ENCODE results near the gene ATP6V1B1.

ATP6V1B1 gene

DNA sequence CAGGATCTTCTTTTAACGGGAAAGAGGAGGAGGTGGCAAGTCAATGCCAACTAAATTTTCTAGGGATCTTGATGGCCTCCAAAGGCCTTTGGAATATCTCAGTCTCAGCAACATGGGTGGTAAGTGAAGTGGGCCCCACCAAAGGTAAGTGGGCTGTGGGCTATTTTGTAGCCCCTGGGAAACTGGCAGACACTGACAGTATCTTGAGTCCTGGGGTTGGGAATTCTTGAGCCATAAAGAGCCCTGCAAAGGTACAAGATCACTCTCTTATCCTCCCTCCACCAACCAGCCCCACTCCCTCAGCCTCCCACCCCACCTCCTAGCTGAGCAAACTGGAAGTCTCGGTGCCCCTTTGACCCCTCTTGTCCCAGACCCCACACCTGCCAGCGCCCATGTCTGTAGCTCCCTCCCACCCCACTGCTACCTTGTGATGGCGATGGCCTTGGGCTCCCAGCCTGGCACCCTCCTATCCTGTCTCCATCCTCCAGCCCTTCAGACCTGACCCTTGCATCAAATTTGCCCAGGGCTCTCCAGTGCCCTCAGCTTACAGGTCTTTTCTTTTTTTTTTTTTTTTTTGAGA lies 8.5 kb downstream of the ATP6V1B1 start:
- no peak for DNase-seq (ENCODE audit: low spot score)

DNA sequence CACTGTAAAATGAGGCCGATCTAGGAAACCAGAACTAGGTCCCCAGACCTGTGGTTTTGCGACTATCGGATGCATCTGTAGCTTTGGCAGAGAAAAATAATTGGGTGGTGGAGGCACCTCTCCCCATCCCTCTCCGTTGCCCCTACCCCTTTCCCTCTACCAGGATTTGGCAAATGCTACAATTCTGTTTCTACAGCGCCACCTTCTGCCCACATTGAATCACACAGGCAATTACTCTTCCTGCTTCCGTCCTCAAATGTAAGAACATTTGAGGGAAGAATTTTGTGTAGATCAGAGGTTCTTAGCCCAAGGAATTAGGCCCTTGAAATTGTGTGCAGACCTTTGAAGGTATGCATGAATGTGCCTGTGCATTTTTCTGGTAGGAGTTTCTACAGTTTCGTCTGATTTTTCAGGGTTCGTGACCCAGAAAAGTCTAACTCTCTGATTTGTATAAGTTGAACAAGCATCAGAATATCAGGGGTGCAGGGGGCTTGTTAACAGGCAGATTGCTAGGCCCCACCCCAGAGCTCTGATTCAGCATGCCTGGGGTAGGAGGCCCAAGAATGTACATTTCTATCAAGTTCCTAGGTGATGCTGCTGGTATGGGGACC lies 11.2 kb downstream of the ATP6V1B1 start:
- DNase-seq (ENCODE audit: low spot score) = peak; percentile 54

DNA sequence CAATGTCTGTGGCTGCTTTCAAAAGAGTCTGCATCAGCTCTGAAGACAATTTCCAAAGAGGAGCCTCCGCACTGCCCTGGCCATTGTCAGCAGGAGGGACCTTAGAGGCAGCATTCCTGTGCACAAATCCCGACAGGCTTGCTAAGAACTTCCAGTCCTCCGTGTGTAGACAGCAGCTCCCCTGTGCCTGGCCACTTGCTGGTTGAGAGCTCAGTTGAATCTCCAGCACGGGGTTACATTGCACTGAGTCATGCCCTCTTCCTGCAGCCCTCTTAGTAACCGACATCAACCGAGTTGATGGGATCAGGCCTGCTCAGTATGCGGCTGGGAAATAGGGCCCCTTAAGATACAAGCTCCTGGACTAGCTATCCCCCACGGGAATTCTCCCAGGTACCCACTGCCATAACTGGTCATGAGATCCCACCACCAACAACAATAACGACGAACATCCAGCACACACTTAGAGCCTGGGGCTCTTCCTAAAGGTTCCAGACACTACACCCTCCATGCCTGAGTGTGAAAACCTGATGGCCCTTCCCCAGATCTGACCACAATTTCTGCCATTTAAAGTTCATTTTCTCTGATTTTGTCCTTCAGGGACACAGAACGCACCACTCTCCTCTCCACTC lies 12.0 kb downstream of the ATP6V1B1 start:
- DNase-seq (ENCODE audit: low spot score) = no peak

DNA sequence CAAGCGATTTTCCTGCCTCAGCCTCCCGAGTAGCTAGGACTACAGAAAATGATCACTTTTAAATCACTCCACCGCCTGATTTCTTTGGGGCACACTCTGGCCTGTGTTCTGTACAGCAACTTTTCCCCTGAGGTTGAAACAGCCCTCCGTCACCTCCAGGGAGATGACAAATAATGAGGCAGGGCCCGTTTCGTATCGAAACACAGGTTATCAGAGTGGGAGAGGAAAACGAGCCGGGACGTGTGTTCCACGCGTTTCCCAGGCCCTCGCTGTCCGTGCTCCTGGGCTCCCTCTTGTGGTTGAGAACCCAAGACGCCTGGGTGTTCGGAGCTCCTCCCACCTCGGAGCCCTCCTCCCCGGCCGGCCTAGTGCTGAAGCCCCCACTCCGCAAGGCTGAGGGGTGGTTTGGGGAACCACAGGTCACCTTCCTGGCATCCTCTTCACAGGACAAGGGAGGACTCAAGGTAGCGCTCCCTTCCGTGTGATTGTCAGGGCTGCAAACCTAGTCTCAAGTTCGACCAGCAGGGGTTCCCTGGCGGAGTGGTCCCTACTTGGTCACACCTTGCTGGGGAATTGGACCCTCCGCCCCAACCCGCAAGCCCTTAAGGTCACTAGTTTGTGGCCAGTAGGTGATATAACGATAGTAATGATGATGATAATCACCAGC lies 12.8 kb downstream of the ATP6V1B1 start:
- DNase-seq (ENCODE audit: low spot score) = peak; percentile 57

DNA sequence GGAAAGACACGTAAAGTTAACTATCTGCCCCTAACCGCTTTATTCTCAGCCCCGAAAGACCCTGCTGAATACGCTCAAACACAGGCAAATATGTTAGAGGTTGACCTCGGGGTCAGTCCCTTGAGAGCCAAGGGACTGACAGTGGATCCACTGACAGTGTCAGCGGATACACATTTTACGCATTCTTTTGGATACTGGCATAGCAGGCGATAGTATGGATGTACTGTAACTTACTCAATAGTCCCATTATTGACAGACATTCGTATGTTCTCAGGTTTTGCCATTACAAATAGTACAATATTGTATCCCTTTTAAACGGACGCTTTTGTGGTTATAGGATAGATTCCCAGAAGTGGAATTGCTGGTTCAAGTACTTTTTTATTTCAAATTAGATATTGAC lies 13.4 kb downstream of the ATP6V1B1 start:
- no peak for DNase-seq (ENCODE audit: low spot score)

GRCh38 chr2:70954886-70955285 lies 19.2 kb downstream of the ATP6V1B1 start:
- no peak for DNase-seq (ENCODE audit: low spot score)

- no peak for DNase-seq (ENCODE audit: low spot score)
These were observed 20.4 kb downstream of the ATP6V1B1 start for GRCh38 chr2:70956141-70956540.

GRCh38 chr2:70957798-70958197 lies 22.1 kb downstream of the ATP6V1B1 start:
- no peak for DNase-seq (ENCODE audit: low spot score)

- no peak for DNase-seq (ENCODE audit: low spot score)
These were observed 23.1 kb downstream of the ATP6V1B1 start for GRCh38 chr2:70958759-70959158.

DNA sequence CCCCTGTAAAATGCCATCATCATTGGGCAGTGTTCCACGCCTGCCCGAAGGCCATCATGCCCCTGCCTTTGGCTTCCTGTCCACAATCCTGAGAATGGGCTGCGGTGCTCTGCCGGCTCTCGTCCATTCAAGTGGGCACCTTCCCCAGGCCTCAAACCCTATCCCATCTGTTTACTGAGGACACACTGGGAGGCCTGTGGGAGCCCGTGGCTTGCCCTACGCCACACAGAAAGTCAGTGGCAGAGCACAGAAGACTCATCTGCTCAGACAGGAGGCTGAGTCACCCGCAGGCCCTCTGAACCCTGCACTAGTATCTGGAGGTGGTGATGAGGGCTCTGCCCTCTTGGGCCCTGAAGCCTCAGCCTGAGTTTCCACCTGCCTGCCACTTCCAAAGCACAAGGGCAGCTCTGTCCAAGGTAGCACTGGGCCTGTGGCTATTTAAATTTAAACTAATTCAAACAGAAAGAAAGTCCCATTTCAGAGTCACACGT lies 23.6 kb downstream of the ATP6V1B1 start:
- DNase-seq (ENCODE audit: low spot score) = no peak

DNA sequence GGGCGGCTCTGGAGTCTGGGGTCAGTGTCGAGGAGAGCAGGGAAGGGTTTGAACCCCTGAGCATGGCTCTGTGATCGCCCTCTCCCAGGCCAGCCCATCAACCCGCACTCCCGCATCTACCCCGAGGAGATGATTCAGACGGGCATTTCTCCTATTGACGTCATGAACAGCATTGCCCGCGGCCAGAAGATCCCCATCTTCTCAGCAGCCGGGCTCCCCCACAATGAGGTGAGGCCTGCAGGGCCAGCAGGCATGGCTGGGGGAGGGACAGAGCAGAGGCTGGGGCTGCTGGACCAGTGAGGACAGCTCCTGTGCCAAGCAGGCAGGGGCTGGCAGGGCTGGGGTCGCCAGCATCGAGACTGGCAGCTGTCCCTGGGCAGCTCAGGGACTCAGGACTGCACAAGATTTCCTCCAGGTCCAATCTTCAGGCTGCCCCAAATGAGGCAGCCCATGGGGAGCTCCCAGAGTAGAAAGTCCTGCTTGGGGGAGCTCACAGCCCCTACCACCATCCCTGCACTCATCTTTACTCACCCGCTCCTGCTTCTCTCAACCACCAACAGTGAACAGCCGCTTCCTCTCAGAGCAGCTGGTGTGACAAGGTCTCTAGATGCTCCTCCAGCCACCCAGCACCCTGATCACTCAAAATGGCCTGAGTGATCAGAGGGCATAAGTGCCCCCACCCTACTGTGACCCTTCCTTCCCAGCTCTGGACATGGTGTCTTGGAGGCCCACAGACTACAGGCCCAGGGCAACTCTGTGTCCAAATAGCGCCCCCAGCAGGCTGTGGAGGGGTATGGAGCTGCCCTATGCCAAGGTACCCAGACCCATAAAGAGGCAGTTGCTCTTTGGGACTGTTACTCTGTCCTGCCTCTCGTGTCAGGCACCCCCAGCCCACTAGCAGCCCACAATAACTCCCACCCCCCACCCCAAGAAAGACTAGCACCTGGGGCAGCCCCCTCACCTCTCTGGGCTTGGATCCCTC lies 24.4 kb downstream of the ATP6V1B1 start:
- DNase-seq (ENCODE audit: low spot score) = no peak

DNA sequence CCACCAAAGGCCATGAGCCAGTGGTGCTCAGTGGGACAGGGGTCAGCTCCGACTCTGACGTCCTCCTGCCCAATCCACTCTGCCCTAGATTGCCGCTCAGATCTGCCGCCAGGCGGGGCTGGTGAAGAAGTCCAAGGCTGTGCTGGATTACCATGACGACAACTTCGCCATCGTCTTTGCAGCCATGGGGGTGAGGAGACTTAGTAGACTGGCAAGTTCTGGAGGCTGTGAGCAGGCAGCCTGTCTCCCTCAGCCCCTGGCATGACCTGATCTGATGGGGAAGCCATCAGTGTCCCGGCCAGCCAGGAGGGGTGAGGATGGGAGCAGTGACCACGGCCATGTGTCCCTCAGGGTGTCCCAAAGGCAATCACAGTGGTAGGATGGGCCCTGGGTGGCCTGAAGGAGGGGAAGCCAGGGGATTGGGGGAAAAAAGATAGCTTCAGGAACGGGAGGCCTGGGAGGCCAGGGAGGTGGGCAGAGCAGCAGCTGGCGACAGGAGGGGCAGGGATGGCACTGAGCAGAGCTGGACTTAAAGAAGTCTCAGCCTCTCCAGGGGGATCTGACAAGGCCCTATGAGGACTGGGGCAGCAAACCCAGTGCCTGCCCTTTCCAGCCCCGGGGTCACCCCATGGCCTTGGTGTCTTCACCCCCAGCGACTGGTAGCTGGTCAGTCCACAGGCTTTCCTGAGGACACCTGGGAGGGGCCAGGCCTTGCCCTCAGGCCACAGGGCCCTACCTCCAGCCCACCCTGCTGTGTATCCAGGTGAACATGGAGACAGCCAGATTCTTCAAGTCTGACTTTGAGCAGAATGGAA lies 25.3 kb downstream of the ATP6V1B1 start:
- no peak for DNase-seq (ENCODE audit: low spot score)

DNA sequence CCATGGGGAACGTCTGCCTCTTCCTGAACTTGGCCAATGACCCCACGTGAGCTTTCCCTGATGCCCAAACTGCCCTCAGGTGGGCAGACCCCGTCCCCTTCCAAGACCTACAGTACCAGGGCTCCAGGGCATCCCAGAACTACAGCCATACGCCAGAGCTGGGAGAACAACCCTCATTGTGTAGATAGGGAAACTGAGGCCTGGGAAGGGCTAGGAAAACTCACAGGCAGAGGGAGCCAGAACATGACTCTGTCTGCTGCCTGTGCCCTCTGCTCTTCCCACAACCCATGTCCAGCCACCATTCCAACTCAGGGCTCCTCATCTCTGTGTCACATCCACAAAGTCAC lies 25.9 kb downstream of the ATP6V1B1 start:
- no peak for DNase-seq (ENCODE audit: low spot score)

DNA sequence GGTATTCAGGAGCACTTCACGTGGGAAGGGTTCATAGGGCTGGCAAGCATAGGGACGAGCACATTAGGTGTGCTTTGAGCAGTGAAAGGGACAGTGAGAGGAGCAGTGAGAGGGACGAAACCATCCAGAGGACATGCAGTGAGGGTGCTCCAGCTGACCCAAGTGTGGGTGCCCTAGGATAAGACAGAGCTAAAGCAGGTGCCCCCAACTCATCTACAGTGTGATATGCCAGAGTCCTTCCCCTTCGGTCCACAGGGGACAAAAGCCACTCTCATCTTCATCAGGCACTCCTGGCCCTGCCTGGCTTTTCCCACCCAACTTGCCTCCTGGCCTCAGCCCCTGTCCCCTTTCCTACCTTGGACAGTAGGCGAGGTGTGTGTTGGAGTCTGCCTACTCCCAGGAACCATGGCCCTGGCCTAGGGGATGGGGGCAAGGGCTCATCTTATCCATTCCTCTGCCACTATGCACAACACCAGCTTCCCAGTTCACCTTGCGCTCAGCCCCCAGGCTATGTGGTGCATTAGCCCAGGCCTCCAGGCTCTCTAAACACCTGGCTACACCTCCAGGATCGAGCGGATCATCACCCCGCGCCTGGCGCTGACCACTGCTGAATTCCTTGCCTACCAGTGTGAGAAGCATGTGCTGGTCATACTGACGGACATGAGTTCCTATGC lies 26.6 kb downstream of the ATP6V1B1 start:
- DNase-seq (ENCODE audit: low spot score) = no peak

GRCh38 chr2:70962885-70963878 lies 27.5 kb downstream of the ATP6V1B1 start:
- no peak for DNase-seq (ENCODE audit: low spot score)

DNA sequence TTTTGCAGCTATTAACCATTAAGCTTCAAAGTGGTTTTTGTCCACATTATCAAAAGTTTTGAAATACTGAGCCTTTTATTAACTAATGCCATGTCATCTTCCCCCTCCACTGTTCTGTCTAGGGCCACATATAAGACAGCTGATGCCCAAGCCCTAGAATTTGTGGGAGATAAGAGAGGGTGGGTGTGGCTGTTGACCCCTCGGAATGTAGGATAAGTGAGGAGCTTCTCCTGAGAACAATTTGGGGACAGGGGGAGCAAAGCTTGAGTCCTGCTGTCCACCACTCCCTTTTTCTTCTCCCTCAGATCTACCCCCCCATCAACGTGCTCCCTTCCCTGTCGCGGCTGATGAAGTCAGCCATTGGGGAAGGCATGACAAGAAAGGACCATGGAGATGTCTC lies 28.4 kb downstream of the ATP6V1B1 start:
- no peak for DNase-seq (ENCODE audit: low spot score)

- peak; percentile 11 for DNase-seq (ENCODE audit: low spot score)
These were observed 29.1 kb downstream of the ATP6V1B1 start for GRCh38 chr2:70964596-70965386.

DNA sequence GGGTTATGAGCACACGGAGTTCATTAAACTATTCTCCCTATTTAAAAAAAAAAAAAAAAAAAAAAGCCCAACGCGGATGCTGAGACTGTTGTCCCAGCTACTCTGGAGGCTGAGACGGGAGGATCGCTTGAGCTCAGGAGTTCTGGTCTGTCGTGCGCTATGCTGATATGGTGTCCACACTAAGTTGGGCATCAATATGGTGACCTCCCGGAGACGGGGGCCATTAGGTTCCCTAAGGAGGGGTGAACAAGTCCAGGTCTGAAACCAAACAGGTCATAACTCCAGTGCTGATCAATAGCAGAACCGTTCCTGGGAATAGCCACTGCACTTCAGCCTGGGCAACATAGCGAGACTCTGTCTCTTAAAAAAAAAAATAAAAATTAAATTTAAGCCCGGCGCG lies 29.8 kb downstream of the ATP6V1B1 start:
- no peak for DNase-seq (ENCODE audit: low spot score)
